Measurements from ENCODE around the gene GNA12.

- no peak for TF ChIP-seq GATA3 (IDR thresholded peaks at IDR 0.05; ENCODE audit: low read depth, low read length)
- no peak for TF ChIP-seq GATA2 (IDR thresholded peaks at IDR 0.05; ENCODE audit: low read depth, low read length)
Observed at GRCh38 chr7:2886391-2886790, 42.3 kb upstream of the GNA12 start.

Measured in SH-SY5Y (cell line).